Activated CD4-positive, alpha-beta T cell treated with anti-CD3 and anti-CD28 coated beads for 1 hour (primary cell): ENCODE measurements around the gene KLK11.

Source experiments
- DNase-seq: peaks from one replicate; pipeline ENCODE4 v3.0.0-alpha.2; 2020

KLK11 gene

GRCh38 chr19:51026554-51026831 is at the start of gene KLK11:
TSS of gene KLK11 (minus strand) at chr19:51026616. CDS start at chr19:51025631, 985 bp downstream.
- no peak for DNase-seq

- no peak for DNase-seq
These were observed 49.6 kb upstream of the KLK11 start for GRCh38 chr19:51075998-51076397.

GRCh38 chr19:51071095-51071405 is 44.6 kb upstream of the KLK11 start:
- DNase-seq: no peak

DNA sequence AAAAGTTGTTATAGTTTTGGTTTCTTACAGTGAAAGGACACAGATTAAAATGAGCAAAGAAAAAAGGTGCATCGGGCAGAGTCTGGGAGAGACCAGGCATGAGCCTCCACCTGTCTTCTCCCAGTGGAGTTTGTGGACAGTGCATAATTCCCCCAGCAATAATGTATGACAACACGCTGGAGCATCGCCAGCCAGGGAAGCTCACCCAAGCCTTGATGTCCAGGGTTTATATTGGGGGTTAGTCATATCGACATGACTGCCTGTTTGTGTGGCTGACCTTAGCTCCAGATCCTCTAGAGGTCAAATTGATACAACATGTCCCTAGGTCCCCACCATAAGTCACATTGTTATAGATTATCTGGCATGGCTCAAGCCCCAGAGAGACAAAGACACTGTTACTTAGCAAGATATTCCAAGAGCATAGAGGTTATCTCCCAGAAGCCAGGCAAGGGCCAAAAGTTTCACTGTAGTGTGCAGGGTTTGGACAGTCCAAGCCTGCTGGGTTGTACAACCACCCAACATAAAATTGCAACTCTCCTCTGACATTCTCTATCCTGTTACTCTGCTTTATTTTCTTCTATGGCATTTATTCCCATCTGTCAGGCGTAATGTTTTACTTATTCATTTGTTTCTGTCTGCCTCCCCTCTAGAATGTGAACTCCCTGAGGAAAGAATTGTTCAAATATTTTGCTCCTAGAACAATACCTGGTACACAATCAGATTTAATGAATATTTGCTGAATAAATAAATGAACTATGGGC is 44.1 kb upstream of the KLK11 start:
- no peak for DNase-seq

GRCh38 chr19:51066393-51067186 is 40.2 kb upstream of the KLK11 start:
- no peak for DNase-seq

GRCh38 chr19:51065221-51065960 is 39.0 kb upstream of the KLK11 start:
- DNase-seq: no peak

DNA sequence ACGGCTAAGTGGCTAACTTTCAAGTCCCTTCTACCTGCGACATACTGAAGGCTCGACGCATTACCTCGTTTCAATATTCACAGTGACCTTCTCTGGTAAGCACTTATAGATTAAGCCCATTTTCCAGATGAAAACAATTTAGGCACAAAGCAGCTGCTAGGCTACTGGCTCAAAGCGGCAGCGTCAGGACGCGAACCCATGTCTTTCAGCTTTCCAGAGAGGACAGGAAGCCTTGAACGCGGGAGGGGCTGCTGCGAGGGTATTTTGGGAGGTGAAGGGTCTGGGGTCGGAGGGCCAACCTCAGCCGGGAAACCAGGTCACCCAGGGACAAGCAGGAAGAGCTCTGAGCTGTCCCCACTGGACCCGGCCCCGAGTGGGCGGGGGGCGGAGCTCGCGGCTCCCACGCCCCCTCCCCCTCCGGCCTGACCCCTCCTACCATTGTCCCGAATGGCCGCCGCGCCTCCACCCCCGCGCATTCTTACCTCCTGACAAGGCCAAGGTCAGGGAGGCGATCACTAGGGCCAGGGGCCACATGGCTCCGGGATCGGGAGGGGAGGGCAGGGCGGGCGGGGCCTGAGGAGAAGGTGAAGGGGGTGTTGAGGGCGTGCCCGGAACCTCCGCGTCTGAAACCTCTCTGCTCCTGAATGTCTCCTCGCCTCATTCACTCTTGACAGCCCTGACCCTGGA is 38.3 kb upstream of the KLK11 start, which contains the start of gene KLK13:
KLK13 (minus strand) TSS at position 559 of the 687 bp plus-strand sequence; CDS start at position 534, 25 bp downstream.
- no peak for DNase-seq

- DNase-seq: no peak
These were observed 37.2 kb upstream of the KLK11 start for GRCh38 chr19:51063664-51064063.

DNA sequence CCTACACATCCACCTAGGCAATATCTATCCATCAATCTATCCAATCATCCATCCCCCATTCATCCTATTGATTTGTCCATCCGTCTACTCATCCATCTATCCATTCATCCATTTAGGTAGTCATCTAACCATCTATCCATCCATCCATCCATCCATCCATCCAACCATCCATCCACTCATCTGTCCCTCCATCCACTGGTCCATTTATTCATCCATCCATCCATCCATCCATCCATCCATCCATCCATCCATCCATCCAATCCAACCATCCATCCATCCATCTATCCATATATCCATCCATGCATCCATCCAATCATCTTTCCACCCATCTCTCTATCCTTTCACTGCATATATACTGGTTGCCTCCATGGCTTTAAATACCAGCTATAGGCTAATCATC is 34.6 kb upstream of the KLK11 start:
- no peak for DNase-seq

- no peak for DNase-seq
These were observed 33.9 kb upstream of the KLK11 start for GRCh38 chr19:51060336-51060735.

GRCh38 chr19:51059715-51060114 is 33.3 kb upstream of the KLK11 start:
- no peak for DNase-seq

DNA sequence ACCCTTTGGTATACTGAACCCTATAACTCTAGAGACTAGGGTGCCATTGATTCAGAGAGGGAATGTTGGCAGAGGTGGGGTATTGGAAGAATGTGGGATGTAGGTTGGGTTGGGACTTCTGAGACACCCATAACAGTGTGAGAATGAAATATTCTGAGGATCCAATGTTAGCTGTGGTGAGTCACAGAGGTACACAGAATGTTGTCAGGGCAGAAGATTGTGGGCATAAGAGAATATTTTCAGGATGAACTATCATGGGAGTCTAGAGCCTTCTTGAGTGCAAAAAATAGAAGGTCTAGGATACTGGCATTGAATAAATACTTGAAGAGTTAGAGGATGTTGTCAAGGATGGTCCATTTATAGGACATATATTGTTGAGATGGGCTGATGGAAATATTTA is 29.4 kb upstream of the KLK11 start:
- DNase-seq: no peak

DNA sequence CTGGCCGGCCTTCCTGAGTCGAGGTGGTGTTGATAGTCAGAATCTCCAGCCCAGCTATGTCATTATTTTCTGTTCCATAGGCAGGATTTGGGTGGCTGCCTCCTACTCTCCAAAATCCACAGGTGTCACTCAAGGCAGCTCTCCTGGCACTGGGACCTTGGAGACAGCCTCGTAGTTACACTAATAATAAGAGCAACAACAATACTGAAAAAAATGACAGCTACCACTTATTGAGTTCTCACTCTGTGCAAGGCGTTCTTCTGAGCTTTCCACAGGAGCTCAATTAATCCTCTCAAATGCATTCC is 20.6 kb upstream of the KLK11 start:
- no peak for DNase-seq

- DNase-seq: no peak
These were observed 17.9 kb upstream of the KLK11 start for GRCh38 chr19:51044327-51044726.

DNA sequence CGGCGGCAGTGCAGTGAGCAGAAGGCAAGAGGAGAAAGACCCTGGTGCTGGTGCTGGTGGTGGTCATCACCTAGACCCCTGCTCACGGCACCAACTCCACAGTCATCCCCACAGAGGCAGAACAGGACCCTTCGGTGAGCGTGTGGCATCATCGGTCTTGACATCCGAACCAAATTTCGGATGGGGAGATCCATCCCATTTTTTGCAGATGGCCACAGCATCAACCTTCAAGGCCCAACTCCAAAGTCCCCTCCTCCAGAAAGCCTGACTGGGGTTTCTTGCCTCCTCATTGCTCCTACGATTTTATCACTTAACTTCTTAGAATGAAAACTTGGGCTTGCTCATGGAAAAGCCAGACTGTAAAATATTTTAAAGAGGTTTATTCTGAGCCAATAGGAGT is 17.1 kb upstream of the KLK11 start:
- DNase-seq: no peak

DNA sequence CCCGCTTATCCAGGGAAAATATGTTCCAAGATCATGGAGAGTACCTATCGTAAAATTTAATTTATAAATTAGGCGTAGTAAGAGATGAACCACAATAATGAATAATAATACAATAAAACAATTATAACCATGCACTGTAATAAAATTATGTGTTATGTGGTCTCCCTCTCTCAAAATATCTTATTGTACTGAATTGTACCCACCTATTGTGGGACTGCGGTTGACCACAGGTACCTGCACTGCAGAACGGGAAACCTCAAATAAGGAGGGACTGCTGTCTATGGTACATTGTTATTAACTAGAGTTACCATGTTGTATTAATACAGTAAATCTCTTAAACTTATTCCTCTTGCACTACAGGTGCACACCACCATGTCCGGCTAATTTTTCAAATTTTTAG is 13.7 kb upstream of the KLK11 start:
- DNase-seq: no peak

GRCh38 chr19:51036519-51036918 is 10.1 kb upstream of the KLK11 start:
- DNase-seq: no peak

- no peak for DNase-seq
These were observed 8.3 kb upstream of the KLK11 start, which contains the start of gene KLK12 for GRCh38 chr19:51034704-51035103. TSS of gene KLK12 (minus strand) at chr19:51035002. CDS start at chr19:51034621, 381 bp downstream.

GRCh38 chr19:51031880-51032225 is 5.4 kb upstream of the KLK11 start:
- no peak for DNase-seq

DNA sequence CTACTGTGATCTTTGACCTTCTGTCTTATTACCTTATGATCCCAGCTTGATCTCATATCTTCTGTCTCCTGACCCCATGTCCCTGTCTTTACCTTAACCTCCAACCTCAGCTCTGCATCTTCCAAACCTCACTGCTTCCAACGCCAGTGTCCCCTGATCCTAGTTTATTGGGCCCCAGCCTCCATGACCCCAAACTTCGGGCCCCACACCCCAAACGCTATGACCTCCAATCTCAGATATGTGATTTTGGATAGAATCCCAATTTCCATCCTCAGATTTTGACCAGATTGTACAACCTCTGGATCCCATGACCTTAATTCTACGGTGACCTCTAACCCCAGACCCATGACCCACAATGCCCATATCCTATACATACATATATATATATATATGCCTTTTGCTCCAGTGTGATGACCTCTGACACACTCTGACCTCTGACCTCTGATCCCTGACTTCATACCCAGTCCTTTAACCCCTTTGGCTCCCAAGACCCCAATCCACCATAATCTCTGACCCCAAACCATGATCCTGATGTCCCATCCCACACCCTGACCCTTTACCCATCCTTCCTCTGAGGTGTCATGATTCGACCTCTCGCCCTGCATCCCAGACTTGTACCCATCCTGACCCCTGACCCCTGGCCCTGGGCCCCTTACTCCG is 4.9 kb upstream of the KLK11 start:
- DNase-seq: no peak

GRCh38 chr19:51030631-51031030 is 4.2 kb upstream of the KLK11 start:
- DNase-seq: no peak

DNA sequence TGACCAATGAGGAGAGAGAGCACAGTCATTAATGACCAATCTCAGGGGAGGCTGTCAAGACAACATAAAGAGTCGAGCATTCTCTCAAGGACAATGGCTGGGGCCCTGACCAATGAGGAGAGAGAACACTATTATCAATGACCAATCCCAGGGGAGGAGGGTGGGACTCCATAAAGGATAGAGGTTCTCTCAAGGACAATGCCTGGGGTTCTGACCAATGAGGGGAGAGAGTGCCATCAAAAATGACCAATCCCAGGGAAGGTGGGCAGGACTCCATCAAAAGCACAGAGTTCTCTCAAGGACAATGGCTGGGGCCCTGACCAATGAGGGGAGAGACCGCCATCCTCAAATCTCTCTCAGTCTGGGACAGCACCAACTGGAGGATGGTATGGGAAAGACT is 3.3 kb upstream of the KLK11 start:
- no peak for DNase-seq

DNA sequence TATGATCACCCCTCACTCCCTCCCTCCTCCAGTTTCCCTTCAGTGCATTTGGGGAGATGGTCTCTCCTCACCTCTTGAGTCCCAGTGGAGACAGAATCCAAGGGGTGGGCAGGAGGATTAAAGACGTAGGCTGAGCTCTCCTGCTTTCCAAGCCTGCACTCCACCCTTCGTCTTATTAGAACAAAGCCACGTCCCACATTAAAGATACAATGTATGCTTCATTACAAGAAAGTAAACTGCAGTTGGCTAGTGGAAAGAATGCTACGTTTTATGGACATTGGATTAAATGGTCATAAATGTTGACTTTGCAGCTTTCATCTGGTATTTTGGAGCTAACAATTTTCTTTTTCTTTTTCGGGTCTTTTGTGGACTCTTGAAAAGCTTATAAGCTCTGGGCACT is 1.5 kb upstream of the KLK11 start:
- no peak for DNase-seq
